AG04449 (cell line): ENCODE data around the gene SRSF6.
"Not testable (repeated sequence)": the region's sequence is repeated elsewhere in the genome, so short reads cannot be mapped to it uniquely, and the experiment has no call there.

ENCODE experiments used
- CTCF ChIA-PET: fragments of 350-600 bp; formaldehyde crosslinking; extraction: SDS; loops from one replicate; lab custom pipeline; 2021; ENCODE audit warnings: antibody characterized with exemption; lab: Yijun Ruan, JAX
- POLR2A ChIA-PET: fragments of 400-600, 350-600 bp; formaldehyde crosslinking; extraction: SDS; loops from one replicate; lab custom pipeline; 2020; ENCODE audit warnings: antibody characterized with exemption, inconsistent platforms; lab: Yijun Ruan, JAX
- DNase-seq: peaks from one replicate; pipeline ENCODE4 v3.0.0-alpha.2; 2010; ENCODE audit warnings: low read depth, low spot score
- H3K4me3 ChIP-seq: 2 replicates; pipeline ENCODE4 v1.5.1; 2011; ENCODE audit warnings: low read depth, mild to moderate bottlenecking, control low read depth, low read length
- CTCF ChIP-seq: IDR thresholded peaks from one replicate; pipeline ENCODE4 v1.5.1; 2011; ENCODE audit warnings: mild to moderate bottlenecking, moderate library complexity, low read length, control low read depth, inconsistent platforms; ENCODE audit not compliant: insufficient read depth; ENCODE audit errors: missing control alignments

Gene SRSF6

GRCh38 chr20:43492101-43492500 lies 34.4 kb downstream of the SRSF6 start:
- H3K4me3 ChIP-seq, result no peak overlapping the region
- POLR2A ChIA-PET, result no interaction called here
- CTCF ChIA-PET, result interaction anchor here (0.8 to 0.9 kb wide), 2 partner anchors 22 to 61 kb away, joined by 3 read pairs; no protein-coding TSS in a partner anchor
- no peak for DNase-seq
- TF ChIP-seq CTCF, result no peak

- no peak for TF ChIP-seq CTCF
- H3K4me3 ChIP-seq, result no peak overlapping the region
- no peak for DNase-seq
- CTCF ChIA-PET, result no interaction called here
- POLR2A ChIA-PET, result no interaction called here
Measured at GRCh38 chr20:43495388-43495787, 37.7 kb downstream of the SRSF6 start.

- DNase-seq, POLR2A ChIA-PET, H3K4me3 ChIP-seq: not testable (repeated sequence)
- CTCF ChIA-PET, result interaction anchor here (0.8 to 1.2 kb wide), 2 partner anchors 31 to 36 kb away, joined by 3 read pairs; no protein-coding TSS in a partner anchor
Measured at GRCh38 chr20:43502021-43502420, 44.3 kb downstream of the SRSF6 start.

GRCh38 chr20:43506238-43506637 lies 48.5 kb downstream of the SRSF6 start:
- ChIA-PET CTCF (interaction anchor here (0.7 kb wide), 1 partner anchor 54 kb away, joined by 3 read pairs; no protein-coding TSS in a partner anchor), POLR2A (no interaction called here)
- no peak for DNase-seq
- no peak overlapping the region for H3K4me3 ChIP-seq
- no peak for TF ChIP-seq CTCF

GRCh38 chr20:43507150-43508080 lies 49.7 kb downstream of the SRSF6 start, which contains the start of gene L3MBTL1:
Gene L3MBTL1, plus strand, starts transcription at chr20:43507697. Its CDS starts 5,807 bp downstream, at chr20:43513504.
- POLR2A ChIA-PET, result interaction anchor here (0.9 kb wide), 1 partner anchor 50 kb away, joined by 3 read pairs; the partner anchor contains the start of gene SRSF6
- CTCF ChIA-PET, result interaction anchor here (1.0 kb wide), 1 partner anchor 31 kb away, joined by 3 read pairs; no protein-coding TSS in a partner anchor
- H3K4me3 ChIP-seq, result peak within 1 kb of the TSS; percentile 63
- DNase-seq, result no peak
- TF ChIP-seq CTCF, result peak; percentile 13

GRCh38 chr20:43508106-43508505 lies 50.4 kb downstream of the SRSF6 start:
- DNase-seq, result no peak
- H3K4me3 ChIP-seq, result peak overlapping the region; percentile 63
- no peak for TF ChIP-seq CTCF
- POLR2A ChIA-PET, result interaction anchor here (0.9 kb wide), 1 partner anchor 51 kb away, joined by 3 read pairs; the partner anchor contains the start of gene SRSF6
- CTCF ChIA-PET, result no interaction called here
